HG02870 (cell line): ENCODE measurements around the gene NLGN1.

ENCODE experiments used
- ATAC-seq: cut with Tn5 transposase; IDR thresholded peaks from one replicate; pipeline ENCODE4 v1.9.1; 2021; ENCODE audit warnings: mild to moderate bottlenecking, moderate library complexity; ENCODE audit not compliant: unreplicated experiment

NLGN1 gene

DNA sequence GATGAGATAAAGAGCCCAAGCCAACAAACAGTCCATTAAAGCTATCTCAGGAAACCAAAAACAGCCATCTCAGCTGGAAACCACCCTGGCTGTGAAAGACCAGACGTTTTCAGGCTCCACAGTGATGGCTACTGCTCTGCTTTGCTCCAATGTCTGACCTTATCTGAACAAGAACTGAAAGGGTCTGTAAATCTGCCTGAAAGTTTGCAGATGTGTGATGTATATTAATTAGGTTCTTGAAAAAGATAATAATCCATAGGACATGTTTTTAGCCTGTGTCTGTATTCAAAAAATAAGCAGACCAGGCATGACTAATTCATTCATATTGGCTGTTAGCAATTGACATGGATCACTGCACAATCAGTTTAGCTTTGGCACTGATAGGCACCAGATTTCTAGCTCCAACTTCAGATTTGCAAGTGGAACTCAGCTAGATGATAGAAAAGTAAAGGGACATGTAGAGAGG is 850.2 kb downstream of the NLGN1 start:
- no peak for ATAC-seq

DNA sequence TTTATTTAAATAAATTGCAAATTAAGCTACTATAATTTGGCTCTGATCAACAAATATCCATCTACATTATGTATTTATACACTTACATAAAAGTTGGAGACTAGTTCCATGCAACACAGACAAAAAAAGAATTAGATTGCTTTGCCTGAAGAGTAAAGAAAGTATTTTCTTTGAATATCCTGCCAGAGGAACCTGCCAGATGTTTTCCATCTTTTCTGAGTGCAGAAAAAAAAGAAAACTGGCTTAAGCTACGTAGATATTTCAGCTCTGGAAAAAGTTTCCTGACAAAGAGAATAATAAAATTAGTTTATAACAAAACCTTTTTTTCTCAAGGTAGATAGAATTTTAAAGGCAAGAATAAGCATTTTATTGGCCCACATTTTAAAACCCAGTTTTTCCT is 854.1 kb downstream of the NLGN1 start:
- no peak for ATAC-seq

DNA sequence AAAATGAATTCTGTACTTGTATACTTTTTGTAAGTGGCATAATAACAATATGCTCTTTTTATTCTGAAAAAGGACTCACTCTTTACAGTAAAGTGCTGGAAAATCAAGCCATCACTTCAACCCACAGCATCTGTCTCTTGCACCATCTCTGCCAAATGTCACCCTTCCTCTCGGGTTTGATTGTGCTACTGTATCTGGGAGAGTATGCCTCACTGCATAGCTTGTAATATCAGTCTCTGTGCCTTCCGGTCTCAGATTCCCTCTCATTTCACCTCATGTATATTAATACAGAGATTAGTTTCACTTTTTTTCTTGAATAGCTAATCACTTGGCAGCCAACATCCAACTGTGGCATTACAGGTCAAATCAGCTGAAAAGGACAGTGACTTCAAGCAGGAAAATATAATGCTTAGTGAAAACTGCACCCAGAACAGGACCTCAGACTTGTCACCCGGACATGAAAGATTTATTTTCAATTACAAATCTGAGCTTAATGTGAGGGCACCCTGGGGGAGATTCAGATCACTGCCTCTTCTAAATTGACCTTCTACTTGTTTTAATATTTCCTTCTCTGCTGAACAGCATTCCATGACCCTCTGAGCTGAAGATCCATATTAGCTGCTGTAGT is 855.8 kb downstream of the NLGN1 start:
- ATAC-seq: no peak

DNA sequence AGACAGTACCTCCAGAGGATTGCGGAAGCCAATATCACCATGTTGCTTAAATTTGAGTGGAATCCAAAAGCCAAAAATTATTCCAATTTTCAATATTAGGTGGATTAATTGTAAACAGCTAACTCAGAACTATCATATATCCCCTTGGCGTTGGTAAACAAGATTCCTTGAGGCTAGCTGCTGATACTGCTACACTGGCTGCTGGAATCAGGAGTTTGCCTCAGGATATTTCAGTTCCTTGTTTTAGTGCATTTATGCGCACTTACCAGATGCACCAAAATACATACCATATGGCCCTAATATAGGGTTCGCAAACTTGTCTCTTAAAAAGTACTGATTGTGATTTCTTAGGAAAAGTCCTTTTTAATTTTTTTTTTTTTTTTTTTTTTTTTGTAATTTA is 856.4 kb downstream of the NLGN1 start:
- no peak for ATAC-seq

DNA sequence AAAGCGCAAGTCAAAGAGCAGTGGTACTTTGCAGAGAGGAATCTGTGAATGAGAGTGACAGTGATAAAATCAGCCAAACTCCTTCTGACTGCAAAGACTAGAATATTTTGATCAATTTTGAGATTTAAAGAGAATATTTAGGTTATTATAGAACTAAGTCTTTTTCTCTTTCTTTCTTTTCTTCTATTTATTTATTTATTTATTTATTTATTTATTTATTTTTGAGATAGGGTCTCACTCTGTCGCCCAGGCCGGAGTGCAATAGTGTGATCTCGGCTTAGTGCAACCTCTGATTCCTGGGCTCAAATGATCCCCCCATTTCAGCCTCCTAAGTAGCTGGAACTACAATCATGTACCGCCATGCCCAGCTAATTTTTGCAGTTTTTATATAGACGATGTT is 857.9 kb downstream of the NLGN1 start:
- ATAC-seq: no peak

DNA sequence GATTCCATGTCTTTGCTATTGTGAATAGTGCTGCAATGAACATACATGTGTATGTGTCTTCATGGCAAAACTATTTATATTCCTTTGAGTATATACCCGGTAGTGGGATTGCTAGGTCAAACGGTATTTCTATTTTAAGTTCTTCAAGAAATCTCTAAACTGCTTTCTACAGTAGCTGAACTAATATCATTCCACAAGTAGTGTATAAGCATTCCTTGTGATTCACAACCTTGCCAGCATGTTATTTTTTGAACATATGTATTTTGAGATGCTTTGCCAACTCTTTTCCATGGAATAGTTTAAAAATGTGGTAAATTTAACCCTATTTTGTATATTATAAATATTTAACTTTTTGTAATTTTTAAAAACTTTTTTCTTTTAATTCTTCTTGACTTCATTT is 868.9 kb downstream of the NLGN1 start:
- ATAC-seq: no peak

DNA sequence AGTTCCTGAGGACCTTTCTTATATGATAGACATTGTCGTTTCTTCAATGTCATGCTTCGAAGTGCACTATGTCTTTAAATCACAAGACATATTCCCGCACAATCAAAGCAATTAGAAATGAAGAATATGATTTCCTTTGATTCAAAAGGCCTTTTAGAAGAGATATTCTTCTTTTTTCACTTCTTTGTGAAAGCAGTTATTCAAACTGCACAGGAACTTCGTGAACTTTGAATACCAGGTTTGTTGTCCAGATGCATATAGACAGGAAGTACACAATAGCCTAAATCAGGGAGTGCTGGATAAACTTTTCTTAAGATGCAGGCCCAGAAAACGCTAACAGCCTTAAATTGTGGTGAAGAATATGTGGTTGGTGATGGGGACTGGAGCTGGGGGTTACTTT is 870.5 kb downstream of the NLGN1 start:
- no peak for ATAC-seq

DNA sequence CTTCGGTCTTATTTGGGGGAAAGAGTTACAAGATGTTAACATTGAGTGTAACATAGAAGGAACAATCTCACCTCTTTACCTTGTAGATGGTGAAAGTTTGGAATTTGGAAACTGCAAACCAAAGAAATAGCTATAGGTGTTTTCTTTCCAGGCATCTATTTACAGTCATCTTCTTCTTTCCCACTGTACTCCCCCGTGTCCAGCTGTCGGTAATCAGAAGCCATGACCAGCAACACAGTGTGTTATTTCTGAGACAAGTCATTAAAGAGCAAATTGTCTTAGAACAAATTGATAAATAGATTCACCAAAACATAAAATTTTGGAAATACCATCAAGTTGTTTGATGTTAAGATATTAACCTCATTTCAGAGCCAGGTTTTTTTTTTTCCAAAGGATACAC is 871.0 kb downstream of the NLGN1 start:
- no peak for ATAC-seq

DNA sequence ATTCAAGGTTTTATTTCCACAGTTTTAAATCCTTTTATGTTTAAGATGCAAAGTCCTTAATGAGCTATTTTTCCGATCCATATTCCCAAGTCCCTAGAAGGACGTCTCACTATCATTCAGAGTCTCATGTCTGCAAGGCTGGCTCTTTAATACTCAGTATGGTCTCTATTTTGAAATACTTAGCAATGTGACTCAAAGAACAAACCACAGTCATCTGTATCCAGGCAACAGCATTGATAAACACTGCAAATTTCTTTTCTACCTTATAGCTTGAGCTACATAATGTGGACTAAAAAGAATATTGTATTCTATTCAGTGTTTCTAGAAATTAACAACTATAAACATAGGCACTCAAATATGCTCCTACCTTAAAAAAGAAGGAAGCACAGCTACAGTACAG is 873.3 kb downstream of the NLGN1 start:
- ATAC-seq: no peak

DNA sequence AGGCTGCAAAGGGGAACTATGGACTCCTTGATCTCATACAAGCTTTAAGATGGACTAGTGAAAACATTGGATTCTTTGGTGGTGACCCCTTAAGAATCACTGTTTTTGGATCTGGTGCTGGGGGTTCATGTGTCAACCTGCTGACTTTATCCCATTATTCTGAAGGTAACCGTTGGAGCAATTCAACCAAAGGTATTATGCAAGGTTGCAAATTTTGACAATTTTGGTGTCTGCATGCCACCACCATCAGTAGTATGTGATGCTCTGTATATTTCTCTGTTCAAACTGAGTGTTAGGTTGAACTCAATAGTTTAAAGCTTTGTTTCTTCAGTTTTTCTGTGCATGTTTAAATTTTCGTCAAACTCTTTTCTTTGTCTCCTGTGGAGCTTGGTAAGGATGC is 877.8 kb downstream of the NLGN1 start:
- ATAC-seq: no peak

DNA sequence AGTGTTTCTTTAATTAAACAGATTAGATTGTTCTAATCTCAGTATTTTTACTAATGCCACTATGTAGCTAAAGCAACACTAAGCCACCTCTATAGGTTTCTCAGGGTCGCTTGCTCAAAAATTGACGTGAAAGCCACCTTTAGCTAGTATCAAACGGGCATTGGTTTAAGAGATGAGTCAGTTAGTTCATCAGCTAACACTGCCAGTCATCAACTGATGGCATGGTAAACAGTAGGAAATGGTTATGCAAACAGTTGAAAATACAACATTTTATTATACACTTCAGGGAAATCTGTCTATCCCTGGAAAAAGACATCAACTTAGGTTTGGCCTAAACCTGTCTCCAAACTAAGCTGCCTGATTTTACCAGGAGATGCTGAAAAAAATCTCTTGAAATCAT is 879.3 kb downstream of the NLGN1 start:
- no peak for ATAC-seq

DNA sequence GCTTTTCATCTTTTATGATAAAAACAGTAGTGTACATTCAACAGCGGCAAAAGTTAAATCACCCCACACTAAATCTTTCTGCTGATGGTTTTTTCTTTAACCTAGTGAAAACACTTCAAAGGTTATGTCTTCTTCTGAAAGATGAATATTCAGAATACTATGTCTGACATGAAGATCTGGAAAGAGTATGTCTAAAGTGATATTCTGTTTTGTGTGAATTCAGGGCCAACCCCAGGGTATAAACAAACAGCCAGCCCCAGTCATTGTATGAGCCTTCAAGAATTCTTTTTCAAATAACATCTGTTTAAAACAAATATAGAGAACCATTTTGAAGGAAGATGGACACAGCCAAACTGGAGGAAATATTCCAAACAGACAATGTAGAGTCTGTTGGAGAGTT is 880.5 kb downstream of the NLGN1 start:
- ATAC-seq: no peak

DNA sequence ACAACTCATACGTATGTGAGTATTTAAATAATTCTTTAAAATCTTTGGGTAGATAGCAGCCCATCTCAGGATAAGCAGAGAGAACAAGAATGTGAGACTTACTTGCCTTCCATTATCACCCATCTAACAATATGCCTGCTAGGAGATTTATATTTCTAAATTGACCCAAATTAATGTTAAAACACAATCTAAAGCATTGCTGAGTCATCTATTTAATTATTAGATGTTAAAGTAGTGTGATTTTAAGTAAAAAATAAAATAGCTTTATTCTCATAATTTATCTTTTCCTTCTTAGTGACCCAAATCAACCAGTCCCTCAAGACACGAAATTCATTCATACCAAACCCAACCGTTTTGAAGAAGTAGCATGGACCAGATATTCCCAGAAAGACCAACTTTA is 882.6 kb downstream of the NLGN1 start:
- ATAC-seq: no peak

DNA sequence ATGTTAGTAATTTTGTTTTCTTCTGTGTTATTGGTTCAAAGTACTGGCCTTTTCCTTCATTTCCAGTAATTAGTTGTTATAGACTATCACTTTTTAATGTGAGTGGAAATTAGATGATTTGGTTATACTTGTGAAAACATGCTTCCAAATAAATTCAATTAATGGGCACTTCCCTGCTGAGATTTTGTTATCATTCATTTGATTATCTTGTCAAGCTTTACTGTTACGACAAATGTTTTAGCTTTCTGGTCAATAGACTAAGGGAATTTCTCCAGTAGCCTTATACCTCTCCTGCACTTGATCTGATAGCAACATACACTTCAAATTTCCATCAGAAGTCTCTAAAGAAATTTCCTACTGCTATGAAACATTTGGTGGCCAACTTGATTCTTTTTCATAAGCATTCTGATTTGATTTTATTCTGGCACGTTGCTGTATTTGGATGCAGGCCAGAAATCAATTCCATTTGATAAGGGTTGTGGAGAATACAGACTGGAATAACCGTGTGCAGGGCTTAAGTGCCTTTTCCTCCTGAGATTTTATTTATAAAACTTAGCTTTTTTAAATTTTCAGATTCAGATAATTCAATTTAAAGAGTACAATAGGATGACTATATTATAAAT is 887.8 kb downstream of the NLGN1 start:
- no peak for ATAC-seq

DNA sequence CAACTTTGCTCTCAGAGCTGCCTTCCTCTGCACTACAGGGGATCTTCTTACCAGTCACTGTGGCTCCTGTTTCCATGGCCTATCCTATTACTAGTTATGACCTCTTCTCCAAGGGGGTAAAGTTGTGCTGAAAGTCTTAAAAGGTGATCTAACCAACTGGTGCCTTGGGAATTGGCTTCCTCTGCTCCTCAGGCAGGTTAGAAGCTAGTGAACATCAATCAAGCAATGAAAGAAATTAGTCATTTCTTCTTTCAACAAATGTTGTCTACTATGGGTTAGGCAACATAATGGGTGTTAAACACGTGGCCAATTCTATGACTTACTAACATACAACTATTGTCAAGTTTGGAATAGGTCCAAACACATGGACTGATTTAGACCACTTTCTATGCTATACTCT is 890.2 kb downstream of the NLGN1 start:
- no peak for ATAC-seq

DNA sequence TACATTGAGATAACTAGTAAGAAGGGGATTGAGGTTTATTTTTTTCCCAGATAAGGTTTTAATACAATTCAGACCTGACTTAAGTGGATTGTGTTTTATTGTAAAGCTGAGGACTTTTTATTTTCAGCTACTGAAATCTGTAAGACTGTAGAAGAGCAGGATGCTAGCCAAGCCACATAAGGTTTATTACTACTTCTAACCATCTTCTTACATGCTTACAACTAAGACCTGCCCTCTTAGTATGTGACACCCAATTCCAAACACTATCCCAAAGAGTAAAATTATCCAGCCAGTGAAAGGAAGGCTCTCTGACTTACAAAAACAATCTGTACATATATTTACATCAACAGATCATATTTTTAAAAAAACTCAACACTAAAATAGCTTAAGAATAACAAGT is 897.1 kb downstream of the NLGN1 start:
- ATAC-seq: no peak

DNA sequence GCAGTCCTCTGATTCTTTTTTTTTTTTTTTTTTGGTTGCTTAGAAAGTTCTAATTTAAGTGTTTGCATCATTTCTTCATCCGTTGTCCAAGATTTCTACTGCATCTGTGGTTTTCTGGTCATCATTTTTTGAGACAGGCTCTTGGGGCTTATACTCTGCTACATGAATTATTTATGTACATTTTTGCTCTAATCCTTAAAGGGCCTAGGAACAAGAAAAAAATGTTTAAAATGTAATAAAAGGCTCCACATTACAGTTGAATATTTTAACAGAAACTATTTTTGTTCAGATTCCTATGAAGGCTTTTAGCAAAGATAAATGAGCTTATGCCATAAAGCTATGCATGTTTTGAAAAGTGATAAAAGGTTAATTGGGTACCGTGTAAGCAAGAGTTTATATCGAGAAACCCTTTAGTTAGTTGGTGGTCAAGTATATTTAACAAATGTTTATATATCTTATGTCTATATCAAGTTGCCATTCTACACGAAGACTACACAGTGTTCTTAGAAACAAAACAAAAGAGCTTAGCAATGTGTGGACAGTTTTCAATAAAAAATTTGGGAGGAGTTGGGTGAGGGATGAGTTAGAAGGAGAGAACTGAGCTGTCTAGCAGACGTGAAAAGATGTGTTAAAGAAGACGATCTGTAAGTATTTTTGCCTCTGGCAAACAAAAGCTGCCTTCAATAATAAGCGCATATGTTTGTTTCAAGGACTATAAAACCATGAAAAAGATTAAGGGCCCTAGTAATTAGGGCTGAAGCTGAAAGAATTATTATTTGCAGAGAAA is 898.0 kb downstream of the NLGN1 start:
- ATAC-seq: no peak

DNA sequence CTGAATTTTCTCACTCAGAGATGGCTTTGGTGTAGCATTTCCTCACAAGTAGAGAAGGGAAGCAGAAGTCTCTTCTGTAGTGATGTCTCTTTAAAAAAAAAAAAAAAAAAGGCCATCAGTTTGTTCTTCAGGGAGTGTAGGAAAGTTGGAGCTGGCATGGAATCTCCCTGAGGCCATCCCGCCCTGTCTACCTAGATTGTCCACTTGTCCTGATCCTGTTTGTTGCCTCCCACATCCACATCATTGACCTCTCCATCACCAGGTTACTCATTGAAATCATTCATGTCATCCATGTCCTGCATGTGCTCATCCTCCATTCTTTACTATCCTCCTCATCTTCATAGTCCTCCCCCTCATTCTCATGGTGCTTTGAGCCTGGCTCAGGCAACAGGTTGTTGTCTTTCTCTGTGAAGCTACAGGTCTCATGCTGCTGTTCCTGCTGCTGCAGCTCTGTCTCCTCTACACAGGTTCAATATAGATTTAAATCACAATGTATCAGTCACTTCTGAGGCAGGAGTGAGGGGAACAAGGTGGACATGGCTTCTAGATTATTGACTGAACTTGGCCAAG is 905.3 kb downstream of the NLGN1 start:
- no peak for ATAC-seq

DNA sequence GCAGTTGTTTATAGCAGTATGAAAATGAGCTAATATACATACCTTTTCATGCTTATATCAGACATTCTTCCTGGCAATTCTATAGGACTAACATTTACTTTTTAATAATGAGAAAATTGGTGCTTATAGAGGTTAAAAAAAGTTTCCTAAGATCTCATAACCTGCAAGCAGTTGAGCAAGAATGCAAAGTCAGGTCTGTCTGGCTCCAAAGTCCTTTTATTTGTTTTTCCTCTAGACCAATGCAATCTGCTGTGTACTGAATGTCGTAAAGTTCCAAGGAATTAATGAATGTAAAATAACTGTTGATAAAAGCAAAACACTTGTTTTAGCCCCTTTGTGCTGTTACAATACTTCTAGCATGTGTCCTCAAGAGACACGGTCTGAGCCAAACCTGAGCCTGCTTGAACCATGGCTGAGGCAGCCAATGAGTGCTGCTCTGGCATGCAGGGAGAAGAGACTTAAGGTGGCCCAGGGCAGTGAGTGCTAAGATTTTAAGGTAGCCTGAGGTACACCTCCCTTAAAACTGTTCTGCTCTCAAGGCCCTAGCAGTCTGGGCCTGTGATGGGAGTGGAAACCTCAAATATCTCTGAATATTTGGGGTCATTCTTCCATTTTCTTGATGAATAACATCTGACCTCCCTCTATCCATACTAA is 906.5 kb downstream of the NLGN1 start:
- ATAC-seq: no peak

DNA sequence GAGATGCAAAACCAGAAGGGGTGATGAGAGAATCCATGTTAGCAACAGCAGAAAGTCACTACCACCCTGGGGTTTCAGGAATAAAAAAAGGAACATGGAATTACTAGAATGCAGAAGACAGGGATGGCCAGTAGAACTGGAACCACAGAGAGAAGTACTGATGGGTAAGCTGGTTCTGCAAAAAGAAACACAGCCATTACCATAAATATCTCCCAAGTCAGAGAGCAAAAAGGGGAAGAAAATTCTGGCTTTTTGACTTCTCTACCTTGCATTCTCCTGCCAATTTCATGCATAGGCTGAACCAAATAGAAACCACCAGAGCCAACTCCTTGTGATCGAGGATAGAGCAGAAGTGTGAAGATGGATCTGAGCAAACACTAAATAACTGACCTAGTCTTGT is 911.2 kb downstream of the NLGN1 start:
- ATAC-seq: no peak

DNA sequence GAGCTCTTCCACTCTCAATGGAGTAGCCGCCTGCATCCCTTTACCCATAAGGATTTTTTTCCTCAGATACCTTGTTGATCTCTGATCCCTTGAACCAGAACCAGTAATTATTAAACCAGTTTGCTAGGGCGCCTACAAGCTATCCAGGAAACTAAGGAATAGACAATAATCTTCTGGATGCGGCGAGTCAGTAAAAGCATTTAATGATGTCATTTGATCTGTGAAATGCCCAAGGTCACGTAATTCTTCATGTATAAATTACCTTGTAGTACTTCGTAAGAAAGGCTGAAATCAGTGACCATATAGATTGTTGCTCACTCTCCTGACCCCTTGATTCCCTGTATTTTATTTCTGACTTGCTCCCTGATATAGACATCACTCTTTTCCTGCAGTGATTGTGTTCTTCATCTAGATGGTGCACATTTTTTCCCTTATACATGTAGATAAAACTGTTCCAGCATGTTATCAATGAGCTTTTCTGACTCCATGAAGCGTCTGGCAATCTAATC is 913.0 kb downstream of the NLGN1 start:
- ATAC-seq: no peak
